ENCODE data around the gene ORAI1.
"Not testable (repeated sequence)": the region's sequence is repeated elsewhere in the genome, so short reads cannot be mapped to it uniquely, and the experiment has no call there.

ORAI1 gene

GRCh38 chr12:121626087-121626852 is at the start of gene ORAI1:
TSS of gene ORAI1 (plus strand) at chr12:121626530.
- DNase-seq = peak; percentile 93

GRCh38 chr12:121576851-121577391 is 49.4 kb upstream of the ORAI1 start:
- no peak for DNase-seq

GRCh38 chr12:121577443-121578180 is 48.7 kb upstream of the ORAI1 start:
- no peak for DNase-seq

- DNase-seq = peak; percentile 23
Observed at GRCh38 chr12:121578230-121579189, 47.8 kb upstream of the ORAI1 start.

- peak; percentile 43 for DNase-seq
Observed at GRCh38 chr12:121579190-121579791, 47.0 kb upstream of the ORAI1 start.

GRCh38 chr12:121579981-121580868 is 46.1 kb upstream of the ORAI1 start:
- peak; percentile 76 for DNase-seq

GRCh38 chr12:121580959-121581685 is 45.2 kb upstream of the ORAI1 start, which contains the start of gene KDM2B:
TSS of gene KDM2B (minus strand) at chr12:121581023. CDS start at chr12:121580911, 112 bp downstream.
- DNase-seq = no peak

GRCh38 chr12:121581686-121582429 is 44.5 kb upstream of the ORAI1 start:
- DNase-seq = no peak

GRCh38 chr12:121582583-121583333 is 43.6 kb upstream of the ORAI1 start:
- no peak for DNase-seq

- not testable (repeated sequence) for DNase-seq
Observed at GRCh38 chr12:121583334-121583661, 43.0 kb upstream of the ORAI1 start.

GRCh38 chr12:121584885-121585284 is 41.4 kb upstream of the ORAI1 start:
- DNase-seq = not testable (repeated sequence)

GRCh38 chr12:121590476-121591143 is 35.7 kb upstream of the ORAI1 start:
- peak; percentile 76 for DNase-seq

- no peak for DNase-seq
Observed at GRCh38 chr12:121592320-121592719, 34.0 kb upstream of the ORAI1 start.

- DNase-seq = no peak
Observed at GRCh38 chr12:121595520-121595919, 30.8 kb upstream of the ORAI1 start.

GRCh38 chr12:121596526-121596925 is 29.8 kb upstream of the ORAI1 start:
- DNase-seq = no peak

GRCh38 chr12:121600702-121601336 is 25.5 kb upstream of the ORAI1 start:
- DNase-seq = no peak

GRCh38 chr12:121602766-121603165 is 23.6 kb upstream of the ORAI1 start:
- DNase-seq = no peak

- DNase-seq = no peak
Observed at GRCh38 chr12:121603581-121603980, 22.7 kb upstream of the ORAI1 start.
